T-cell (primary cell): ENCODE measurements around the gene MAP3K14. TPM values are rescaled to one million over a fixed set of nuclear protein-coding genes. Genes with fewer than 3 reads are reported as not detected.

Experiments used
- ATAC-seq, 4 experiments: fragments of 200-7000 bp in 3 of 4; fragments of 150-1000 bp in 1 of 4; cut with Tn5 transposase; replicated peaks in 1 of 4; 1 replicate in 3 of 4; 2 replicates in 1 of 4; pipeline ENCODE4 v1.10.0; 2021; ENCODE audit warnings: moderate library complexity in 3 of 4, mild to moderate bottlenecking in 2 of 4, moderate number of reproducible peaks in 1 of 4
- CTCF ChIA-PET, 2 donors: fragments of 300-600 bp; sonication (Branson Sonifier 250); formaldehyde crosslinking; loops; one replicate each; lab custom pipeline; 2022; ENCODE audit warnings: antibody characterized with exemption in 2 of 2; lab: Charles Lee
- POLR2A ChIA-PET, 2 donors: fragments of 300-600 bp; sonication (Branson Sonifier 250); formaldehyde crosslinking; loops; one replicate each; lab custom pipeline; 2022; ENCODE audit warnings: antibody characterized with exemption in 2 of 2; lab: Charles Lee
- DNase-seq, 35 experiments: peaks; one replicate each; pipeline versions ENCODE4 v3.0.0 to v3.0.0-alpha.2; 2013 to 2023
- H3K27ac ChIP-seq: one replicate; pipeline ENCODE4 v1.5.1; 2013; ENCODE audit warnings: low read length
- H3K27me3 ChIP-seq, 2 experiments: replicated peaks in 1 of 2; 1 replicate in 1 of 2; 2 replicates in 1 of 2; pipeline versions ENCODE4 v1.6.1 to v1.7.0; 2013; ENCODE audit warnings: low read length in 1 of 2, mixed read lengths in 1 of 2; ENCODE audit not compliant: control insufficient read depth in 2 of 2, insufficient read depth in 2 of 2; ENCODE audit errors: extremely low read depth in 1 of 2
- H3K36me3 ChIP-seq, 2 donors: 1 replicate in 1 of 2; 2 replicates in 1 of 2; pipeline versions ENCODE4 v1.6.1 to v1.7.0; 2013; ENCODE audit warnings: low read length in 1 of 2; ENCODE audit not compliant: control insufficient read depth in 2 of 2, insufficient read depth in 1 of 2; ENCODE audit errors: extremely low read depth in 1 of 2
- H3K4me1 ChIP-seq, 2 experiments: 1 replicate in 1 of 2; 2 replicates in 1 of 2; pipeline versions ENCODE4 v1.6.1 to v1.7.0; 2013; ENCODE audit warnings: low read length in 2 of 2, mixed read lengths in 1 of 2; ENCODE audit not compliant: insufficient read depth in 2 of 2, control insufficient read depth in 1 of 2; ENCODE audit errors: extremely low read depth in 1 of 2
- H3K4me3 ChIP-seq, 2 donors: 1 replicate in 1 of 2; 2 replicates in 1 of 2; pipeline versions ENCODE4 v1.5.1 to v1.7.0; 2013; ENCODE audit warnings: mild to moderate bottlenecking in 2 of 2, low read length in 1 of 2, moderate library complexity in 1 of 2; ENCODE audit not compliant: control insufficient read depth in 1 of 2; ENCODE audit errors: extremely low read depth in 1 of 2
- H3K9me3 ChIP-seq: 2 replicates; pipeline ENCODE4 v1.7.0; 2013
- H3K27ac Mint-ChIP-seq, 2 donors: one replicate each; pipeline ENCODE4 v1.8.0; 2020 to 2021; ENCODE audit warnings: mild to moderate bottlenecking in 2 of 2, mixed read lengths in 2 of 2
- H3K27me3 Mint-ChIP-seq, 2 donors: one replicate each; pipeline ENCODE4 v1.8.0; 2021 to 2022; ENCODE audit warnings: mixed read lengths in 2 of 2
- H3K36me3 Mint-ChIP-seq: one replicate; pipeline ENCODE4 v1.8.0; 2021; ENCODE audit warnings: mixed read lengths
- H3K4me1 Mint-ChIP-seq, 3 donors: one replicate each; pipeline ENCODE4 v1.8.0; 2020 to 2022; ENCODE audit warnings: mixed read lengths in 3 of 3, mild to moderate bottlenecking in 1 of 3
- H3K4me3 Mint-ChIP-seq, 3 donors: one replicate each; pipeline ENCODE4 v1.8.0; 2020 to 2022; ENCODE audit warnings: mild to moderate bottlenecking in 3 of 3, mixed read lengths in 3 of 3, moderate library complexity in 3 of 3
- H3K9me3 Mint-ChIP-seq, 3 donors: one replicate each; pipeline ENCODE4 v1.8.0; 2020 to 2022; ENCODE audit warnings: mixed read lengths in 3 of 3
- WGBS: methylation state at CpG from one replicate; pipeline ENCODE4 v1.1.5; 2013; ENCODE audit warnings: missing lambda C conversion rate; ENCODE audit not compliant: insufficient coverage; 5-methylcytosine and 5-hydroxymethylcytosine counted together
- total RNA-seq, 35 experiments: library from RNA in 6 of 35; stranded (reverse) in 6 of 35; fragments of 120-200 nt in 1 of 35; gene quantifications; one replicate each; pipeline versions ENCODE4 v1.2.1 to v1.2.4 and lab custom pipeline; 2013 to 2026

Gene MAP3K14
- total RNA-seq, 5 donors from 2014 or later (not counting 1 experiment from before 2014, with no cell fraction given): 34.4 to 49.8 (median 42.8) TPM

- no peaks in the 10 kb centered on the region for H3K27me3 Mint-ChIP-seq
- H3K27ac ChIP-seq: peak within 1 kb of the TSS; percentile 74
- H3K4me1 Mint-ChIP-seq: peaks cover 35 to 39% (median 37%) of the 10 kb centered on the region in 3 donors
- ChIA-PET POLR2A (interaction anchor here in 1 of 2 donors (0.5 kb wide), 1 partner anchor 104 kb away, joined by 3 read pairs; no protein-coding TSS in a partner anchor), CTCF (interaction anchor here in 1 of 2 donors (0.6 to 1.4 kb wide), 2 partner anchors 42 to 1341 kb away, joined by 3 to 4 read pairs; no protein-coding TSS in a partner anchor)
- H3K4me3 ChIP-seq: peak within 1 kb of the TSS; percentile 51 to 90
- H3K9me3 Mint-ChIP-seq: no peaks in the 10 kb centered on the region
- H3K9me3 ChIP-seq: no peaks in the 10 kb centered on the region
- no peaks in the 10 kb centered on the region for H3K27me3 ChIP-seq
- H3K4me1 ChIP-seq: peaks cover 6 to 34% of the 10 kb centered on the region in 2 experiments
- ATAC-seq (peak; percentile 84 to 90 (median 88)), DNase-seq (peak; percentile 41 to 77 (median 62))
- H3K4me3 Mint-ChIP-seq: peak within 1 kb of the TSS; percentile 80 to 82 (median 82)
- peaks cover 7% of the 10 kb centered on the region for H3K36me3 Mint-ChIP-seq
- peaks cover 22 to 38% of the 10 kb centered on the region in 2 donors for H3K36me3 ChIP-seq
- peak within 1 kb of the TSS; percentile 84 to 93 for H3K27ac Mint-ChIP-seq
- 3% methylated on average over 61 of the region's 68 CpGs for WGBS
These were observed 55.0 kb downstream of the MAP3K14 start, which contains the start of gene SPATA32 for GRCh38 chr17:45261577-45262515. SPATA32 (minus strand) TSS chr17:45262094; CDS start chr17:45262016, 78 bp downstream.

DNA sequence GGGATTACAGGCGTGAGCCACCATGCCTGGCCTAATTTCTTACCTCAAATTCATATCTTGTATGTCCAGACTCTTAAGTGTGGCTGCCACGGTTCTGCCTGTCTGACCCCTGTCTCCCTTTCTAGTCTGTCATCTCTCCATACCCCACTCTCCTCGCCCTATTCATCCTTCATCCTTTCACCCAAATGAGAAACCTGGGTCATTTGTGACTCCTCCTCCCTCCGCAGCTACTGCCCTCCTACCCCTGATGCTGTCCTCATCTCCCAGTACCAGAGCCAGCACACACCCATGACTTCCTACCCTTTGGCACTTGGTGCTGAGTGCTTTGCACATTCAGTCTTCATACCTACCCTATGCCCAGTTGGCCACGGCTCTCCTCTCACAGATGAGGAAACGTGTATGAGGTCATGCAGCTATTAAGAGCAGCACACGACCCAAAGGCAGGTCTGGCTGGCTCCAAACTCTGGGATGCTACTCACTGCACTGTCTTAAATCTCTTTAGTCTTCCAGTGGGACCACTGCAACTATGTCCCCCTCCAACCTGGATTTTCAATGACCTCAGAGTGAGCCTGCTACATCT is 56.5 kb downstream of the MAP3K14 start:
- ChIA-PET CTCF (interaction anchor here in 1 of 2 donors (1.4 kb wide), 1 partner anchor 17 kb away, joined by 3 read pairs; no protein-coding TSS in a partner anchor), POLR2A (interaction anchor here in 1 of 2 donors (1.8 kb wide), 1 partner anchor 11 kb away, joined by 5 read pairs; no protein-coding TSS in a partner anchor)
- Mint-ChIP-seq H3K27me3 (no peaks in the 10 kb centered on the region), H3K4me1 (peaks cover 41 to 50% (median 48%) of the 10 kb centered on the region in 3 donors), H3K4me3 (peak overlapping the region in 1 of 3 donors; percentile 82), H3K36me3 (peaks cover 7% of the 10 kb centered on the region), H3K27ac (peak overlapping the region; percentile 53 to 70), H3K9me3 (no peaks in the 10 kb centered on the region)
- 98% methylated on average over 7 of the region's 7 CpGs for WGBS
- Histone ChIP-seq H3K36me3 (peaks cover 16 to 23% of the 10 kb centered on the region in 2 donors), H3K27ac (no peak overlapping the region), H3K27me3 (no peaks in the 10 kb centered on the region), H3K4me1 (peaks cover 6 to 49% of the 10 kb centered on the region in 2 experiments), H3K9me3 (no peaks in the 10 kb centered on the region), H3K4me3 (no peak overlapping the region)
- ATAC-seq: no peak
- no peak for DNase-seq

GRCh38 chr17:45258981-45259380 is 57.8 kb downstream of the MAP3K14 start:
- 72% methylated on average over 3 of the region's 5 CpGs for WGBS
- no peak overlapping the region for H3K27ac ChIP-seq
- H3K36me3 Mint-ChIP-seq: peaks cover 6% of the 10 kb centered on the region
- no peaks in the 10 kb centered on the region for H3K27me3 ChIP-seq
- H3K9me3 ChIP-seq: no peaks in the 10 kb centered on the region
- ChIA-PET POLR2A (interaction anchor here (0.7 to 1.8 kb wide), 3 partner anchors 10 to 154 kb away, joined by 3 to 5 read pairs (median 3); no protein-coding TSS in a partner anchor), CTCF (interaction anchor here (0.6 to 1.5 kb wide), 7 partner anchors 10 to 222 kb away, joined by 3 to 10 read pairs (median 3); partner anchors contain the start of gene HEXIM1 (in 1 of the 2))
- H3K27me3 Mint-ChIP-seq: no peaks in the 10 kb centered on the region
- no peak overlapping the region for H3K4me3 Mint-ChIP-seq
- H3K4me3 ChIP-seq: no peak overlapping the region
- peaks cover 49 to 60% (median 53%) of the 10 kb centered on the region in 3 donors for H3K4me1 Mint-ChIP-seq
- peaks cover 6 to 62% of the 10 kb centered on the region in 2 experiments for H3K4me1 ChIP-seq
- H3K9me3 Mint-ChIP-seq: no peaks in the 10 kb centered on the region
- ATAC-seq (no peak), DNase-seq (no peak)
- peak overlapping the region in 1 of 2 donors; percentile 1 for H3K27ac Mint-ChIP-seq
- H3K36me3 ChIP-seq: peaks cover 10 to 11% of the 10 kb centered on the region in 2 donors

GRCh38 chr17:45257115-45257514 is 59.7 kb downstream of the MAP3K14 start:
- 92% methylated on average over 15 of the region's 16 CpGs for WGBS
- CTCF ChIA-PET: interaction anchor here in 1 of 2 donors (0.5 to 1.4 kb wide), 3 partner anchors 9 to 19 kb away, joined by 3 to 4 read pairs (median 3); no protein-coding TSS in a partner anchor
- peaks cover 56 to 67% (median 62%) of the 10 kb centered on the region in 3 donors for H3K4me1 Mint-ChIP-seq
- H3K9me3 Mint-ChIP-seq: no peaks in the 10 kb centered on the region
- no peaks in the 10 kb centered on the region for H3K27me3 ChIP-seq
- no peak for DNase-seq
- H3K27me3 Mint-ChIP-seq: no peaks in the 10 kb centered on the region
- no peaks in the 10 kb centered on the region for H3K9me3 ChIP-seq
- no peak for ATAC-seq
- H3K36me3 Mint-ChIP-seq: peaks cover 9% of the 10 kb centered on the region
- no peak overlapping the region for H3K27ac ChIP-seq
- POLR2A ChIA-PET: interaction anchor here in 1 of 2 donors (0.6 kb wide), 1 partner anchor 8 kb away, joined by 3 read pairs; no protein-coding TSS in a partner anchor
- H3K4me3 ChIP-seq: no peak overlapping the region
- H3K36me3 ChIP-seq: peaks cover 0 to 7% of the 10 kb centered on the region in 2 donors
- H3K4me1 ChIP-seq: peaks cover 2 to 66% of the 10 kb centered on the region in 2 experiments
- H3K4me3 Mint-ChIP-seq: peak overlapping the region in 1 of 3 donors; percentile 22
- peak overlapping the region; percentile 1 to 63 for H3K27ac Mint-ChIP-seq

- Mint-ChIP-seq H3K27ac (peak overlapping the region; percentile 81 to 83), H3K9me3 (no peaks in the 10 kb centered on the region), H3K27me3 (no peaks in the 10 kb centered on the region), H3K36me3 (peaks cover 9% of the 10 kb centered on the region), H3K4me3 (peak overlapping the region in 2 of 3 donors; percentile 0 to 9), H3K4me1 (peaks cover 54 to 68% (median 65%) of the 10 kb centered on the region in 3 donors)
- Histone ChIP-seq H3K27me3 (no peaks in the 10 kb centered on the region), H3K36me3 (peaks cover 0 to 7% of the 10 kb centered on the region in 2 donors), H3K9me3 (no peaks in the 10 kb centered on the region), H3K4me3 (no peak overlapping the region), H3K27ac (no peak overlapping the region), H3K4me1 (peaks cover 2 to 59% of the 10 kb centered on the region in 2 experiments)
- WGBS: 29% methylated on average over 1 of the region's 14 CpGs
- DNase-seq: peak in 5 of 35 experiments; percentile 23 to 33 (median 29)
- ChIA-PET POLR2A (interaction anchor here in 1 of 2 donors (0.6 kb wide), 1 partner anchor 7 kb away, joined by 3 read pairs; no protein-coding TSS in a partner anchor), CTCF (interaction anchor here (0.5 to 1.4 kb wide), 3 partner anchors 8 to 746 kb away, joined by 3 to 5 read pairs (median 3); no protein-coding TSS in a partner anchor)
- peak; percentile 22 to 48 (median 28) for ATAC-seq
These were observed 60.5 kb downstream of the MAP3K14 start for GRCh38 chr17:45256114-45256966.
